K562 (cell line): Measurements from ENCODE around the gene ACLY. TPM values are rescaled to one million over a fixed set of nuclear protein-coding genes. Genes with fewer than 3 reads are reported as not detected.
A peak's percentile ranks its signal among the peaks of the same experiment; 100 is the strongest.

Source experiments
- CTCFL ChIP-seq: IDR thresholded peaks from 2 replicates; pipeline ENCODE4 v1.6.1; 2011; ENCODE audit warnings: borderline replicate concordance, low read depth, mild to moderate bottlenecking, moderate library complexity, low read length; ENCODE audit not compliant: insufficient read depth, poor library complexity, severe bottlenecking
- MTF1 ChIP-seq: fragments of 250-450 bp; sonication (Bioruptor Pico); IDR thresholded peaks from 2 replicates; pipeline ENCODE4 v1.9.0; 2021; ENCODE audit warnings: moderate library complexity, mild to moderate bottlenecking, inconsistent platforms, borderline replicate concordance
- NR1H2 ChIP-seq: sonication (generic); formaldehyde crosslinking; IDR thresholded peaks from 2 replicates; pipeline ENCODE4 v1.4.0; 2020; ENCODE audit warnings: mild to moderate bottlenecking, missing genetic modification reagents
- PHB ChIP-seq: fragments of 250-450 bp; sonication (Bioruptor Pico); IDR thresholded peaks from 2 replicates; pipeline ENCODE4 v1.5.0; 2021
- VEZF1 ChIP-seq: fragments of 200-800 bp; sonication (Bioruptor generic); IDR thresholded peaks from 2 replicates; pipeline ENCODE4 v1.6.1; 2017; ENCODE audit warnings: missing genetic modification characterization, missing compliant biosample characterization
- ZBTB40 ChIP-seq, 2 experiments: fragments of 450-650 bp in 1 of 2; sonication (generic) in 1 of 2; formaldehyde crosslinking in 1 of 2; IDR thresholded peaks; 2 replicates each; pipeline versions ENCODE4 v1.7.1 to v1.9.0; 2016 to 2022; ENCODE audit warnings: inconsistent platforms in 1 of 2, mild to moderate bottlenecking in 1 of 2, missing genetic modification reagents in 1 of 2
- polyA plus RNA-seq, 8 experiments: library from polyadenylated mRNA; depleted of rRNA in 4 of 8; stranded (reverse) in 5 of 8; unstranded in 3 of 8; fragments of >200 nt; fragmentation: Nextera tagmentation in 2 of 8; fragmentation: Illumina TruSeq in 1 of 8; extraction: Ambion mirVana in 2 of 8; extraction: Trizol in 1 of 8; gene quantifications; 2 replicates each; pipeline versions ENCODE4 v1.2.1 to v1.2.3, GENCODE V29; 2011 to 2014; ENCODE audit warnings: inconsistent platforms in 1 of 8, missing spikeins in 1 of 8
- total RNA-seq, 7 experiments: library from RNA; depleted of rRNA in 6 of 7; stranded (reverse); fragments of >200 nt in 6 of 7; fragmentation: Illumina TruSeq in 2 of 7; extraction: Trizol in 2 of 7; gene quantifications; 2 replicates each; pipeline versions ENCODE4 v1.2.1 to v1.2.3, GENCODE V29; 2011 to 2021; ENCODE audit warnings: low replicate concordance in 1 of 7

Gene ACLY
- total and polyA plus RNA-seq, 9 of the 15 experiments (the other 6 are each of a cell fraction or from before 2014, with no cell fraction given): 42.9 to 280 (median 125) TPM

GRCh38 chr17:41864836-41865595 lies 53.7 kb downstream of the ACLY start, which contains the start of gene KLHL11 (continued):
- TF ChIP-seq NR1H2 (no peak), VEZF1 (peak; percentile 80), MTF1 (CRISPR knock-in tag) (no peak), ZBTB40 (IDR thresholded peaks at IDR 0.05) (peak; percentile 18; the same call in 1 of the 2 replicates), ZBTB40 (CRISPR knock-in tag; IDR thresholded peaks at IDR 0.05) (no peak), PHB (0 out of 2 replicates have a peak, but pooled peaks have one; percentile 37), CTCFL (peak; percentile 7)
